ENCODE measurements around the gene ALX4.

ALX4 gene

GRCh38 chr11:44244639-44245310 is 65.2 kb downstream of the ALX4 start:
- DNase-seq (ENCODE audit: low read depth, low spot score), result no peak

DNA sequence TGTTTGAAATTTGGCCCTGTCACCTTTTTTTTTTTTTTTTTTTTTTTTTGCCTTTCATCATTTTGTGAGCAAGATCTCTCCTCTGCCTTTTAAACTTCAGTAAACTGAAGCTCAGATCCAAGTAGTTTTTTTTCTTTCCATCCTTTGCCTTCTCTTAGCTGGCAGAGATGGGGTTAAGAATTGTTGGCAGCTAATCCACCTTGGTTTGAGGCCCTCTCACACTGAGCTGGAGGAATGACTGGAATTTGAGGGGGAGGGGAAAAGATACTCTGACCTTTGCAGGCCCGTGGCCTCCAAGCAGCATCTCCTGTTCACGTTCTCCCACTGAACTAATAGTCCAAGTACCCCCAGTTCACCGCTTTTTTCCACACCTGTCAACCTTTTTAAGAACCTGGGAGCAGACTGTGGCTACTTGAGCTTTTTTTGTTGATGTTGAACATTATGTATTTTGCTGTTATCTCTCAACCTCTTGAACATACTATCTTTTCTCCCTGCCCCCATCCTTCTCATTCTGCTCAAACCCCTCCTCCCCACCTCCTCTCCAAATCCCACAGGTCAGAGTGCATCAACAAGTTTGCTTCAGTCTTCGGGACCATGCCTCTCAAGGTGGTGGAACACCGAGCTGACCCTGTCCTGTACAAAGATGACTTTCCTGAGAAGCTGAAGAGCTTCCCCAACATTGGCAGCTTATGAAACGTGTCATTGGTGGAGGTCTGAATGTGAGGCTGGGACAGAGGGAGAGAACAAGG is 66.2 kb downstream of the ALX4 start:
- no peak for DNase-seq (ENCODE audit: low read depth, low spot score)

DNA sequence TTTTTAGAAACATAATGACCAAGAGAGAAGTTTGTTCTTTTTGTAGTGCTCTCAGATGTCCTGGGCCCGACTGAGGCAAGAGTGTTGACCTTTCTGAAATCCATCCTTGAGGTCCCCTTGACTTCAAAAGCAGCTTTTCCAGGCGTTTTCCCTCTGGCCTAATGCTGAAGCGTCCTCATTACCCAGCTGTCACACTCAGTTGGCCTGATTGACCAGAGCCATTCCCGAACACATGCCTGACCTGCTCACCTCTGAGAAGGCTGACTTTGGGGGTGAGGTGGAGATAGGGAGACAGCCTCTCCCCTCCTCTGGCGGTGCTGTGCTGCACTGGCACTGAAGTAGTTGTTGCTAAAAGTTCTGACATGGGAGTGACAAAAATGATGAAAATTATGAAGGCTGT is 66.9 kb downstream of the ALX4 start:
- no peak for DNase-seq (ENCODE audit: low read depth, low spot score)

DNA sequence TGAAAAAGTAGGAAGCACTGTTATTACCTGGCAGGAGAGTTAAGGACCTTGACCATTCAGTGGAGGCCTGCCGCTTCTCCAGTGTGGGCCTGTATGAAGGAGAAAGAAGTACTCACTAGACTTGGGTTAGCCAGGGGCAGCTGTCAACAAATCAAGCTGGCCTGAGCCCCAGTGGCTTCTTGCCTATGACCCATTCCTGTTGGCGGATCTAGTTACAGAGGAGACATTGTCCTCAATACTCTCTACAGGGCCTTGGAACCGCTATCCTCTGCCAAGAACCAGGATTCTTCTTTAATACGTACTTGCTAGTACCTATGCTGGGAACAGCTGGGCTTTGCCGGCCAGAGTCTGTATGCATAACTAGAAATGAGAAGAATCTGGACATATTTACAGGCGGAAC is 68.1 kb downstream of the ALX4 start:
- no peak for DNase-seq (ENCODE audit: low read depth, low spot score)

DNA sequence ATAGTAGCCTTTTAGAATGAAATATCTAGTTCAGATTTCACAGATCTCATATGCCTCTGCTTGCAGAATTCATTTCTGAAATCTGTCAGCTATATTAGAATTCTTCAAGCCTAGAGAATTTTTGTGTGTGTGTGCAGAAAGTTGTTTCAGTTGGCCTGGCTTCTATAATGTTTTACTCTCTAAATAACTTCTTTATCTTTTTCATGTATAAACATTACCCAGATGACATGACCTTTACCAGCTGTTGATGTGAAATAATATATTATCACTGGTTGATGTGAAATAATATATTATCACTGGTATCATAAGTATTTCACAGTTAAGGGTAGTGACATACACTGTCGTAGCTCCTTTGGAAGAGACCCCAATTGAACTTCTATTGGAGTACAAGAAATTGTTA is 72.8 kb downstream of the ALX4 start:
- no peak for DNase-seq (ENCODE audit: low read depth, low spot score)

- no peak for DNase-seq (ENCODE audit: low read depth, low spot score)
These were observed 73.6 kb downstream of the ALX4 start for GRCh38 chr11:44236296-44236695.

- DNase-seq (ENCODE audit: low read depth, low spot score), result no peak
These were observed 74.2 kb downstream of the ALX4 start for GRCh38 chr11:44235765-44236201.

DNA sequence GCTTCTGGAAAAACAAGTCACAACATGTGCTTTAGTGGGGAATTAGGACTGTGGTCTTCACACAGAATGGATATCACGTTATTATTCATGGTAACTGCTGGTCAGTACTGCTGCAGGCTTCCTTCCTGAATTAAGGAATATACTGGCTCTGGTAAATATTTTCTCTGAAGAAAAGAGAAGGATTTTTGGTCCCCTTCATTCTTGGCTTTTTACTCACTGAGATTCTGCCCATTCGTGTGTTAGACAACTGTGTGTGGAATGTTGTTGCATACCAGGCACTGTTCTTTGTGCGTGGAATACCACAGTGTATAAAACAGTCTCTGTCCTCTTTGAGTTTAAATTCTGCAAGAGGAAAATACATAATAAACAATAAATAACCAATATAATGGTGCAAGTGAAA is 80.3 kb downstream of the ALX4 start:
- no peak for DNase-seq (ENCODE audit: low read depth, low spot score)

GRCh38 chr11:44229098-44229497 is 80.8 kb downstream of the ALX4 start:
- DNase-seq (ENCODE audit: low read depth, low spot score), result no peak

DNA sequence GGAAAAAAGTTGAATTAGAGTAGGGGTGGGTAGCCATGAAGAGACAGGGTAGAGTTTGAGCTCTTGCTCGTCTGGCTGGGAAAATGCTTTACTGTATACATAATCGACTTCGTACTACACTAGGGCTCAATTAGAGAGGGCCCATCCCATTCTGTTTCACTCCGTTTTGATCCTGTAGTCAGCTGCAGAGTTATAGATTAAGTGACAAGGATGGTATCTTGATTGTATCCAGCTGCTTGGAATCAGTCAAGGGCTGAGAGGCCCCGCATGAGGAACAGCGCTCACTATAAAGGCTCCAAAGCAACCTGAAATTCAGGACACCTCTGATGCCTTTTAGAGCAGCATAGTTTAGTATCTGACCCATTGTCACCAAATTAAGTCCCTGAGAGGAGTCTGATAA is 81.6 kb downstream of the ALX4 start:
- no peak for DNase-seq (ENCODE audit: low read depth, low spot score)

DNA sequence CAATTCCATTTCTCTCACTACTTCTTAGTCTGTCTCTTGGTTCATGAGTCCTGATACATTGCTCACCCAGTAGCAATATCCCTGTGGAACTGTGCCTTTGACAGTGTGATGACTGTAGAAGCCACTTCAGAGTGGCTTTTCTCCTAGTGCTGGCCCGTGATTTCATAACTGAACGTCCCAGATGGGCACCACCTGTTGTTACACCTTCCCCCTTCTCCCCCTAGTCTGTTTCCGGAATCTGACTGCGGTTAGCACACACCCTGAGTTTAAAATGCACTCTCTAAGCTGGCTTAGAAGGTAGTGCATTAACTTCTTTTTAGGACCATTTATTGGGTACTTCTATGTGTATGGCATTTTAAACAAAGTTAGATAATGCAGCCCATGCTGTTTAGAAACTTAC is 83.0 kb downstream of the ALX4 start:
- DNase-seq (ENCODE audit: low read depth, low spot score), result no peak

DNA sequence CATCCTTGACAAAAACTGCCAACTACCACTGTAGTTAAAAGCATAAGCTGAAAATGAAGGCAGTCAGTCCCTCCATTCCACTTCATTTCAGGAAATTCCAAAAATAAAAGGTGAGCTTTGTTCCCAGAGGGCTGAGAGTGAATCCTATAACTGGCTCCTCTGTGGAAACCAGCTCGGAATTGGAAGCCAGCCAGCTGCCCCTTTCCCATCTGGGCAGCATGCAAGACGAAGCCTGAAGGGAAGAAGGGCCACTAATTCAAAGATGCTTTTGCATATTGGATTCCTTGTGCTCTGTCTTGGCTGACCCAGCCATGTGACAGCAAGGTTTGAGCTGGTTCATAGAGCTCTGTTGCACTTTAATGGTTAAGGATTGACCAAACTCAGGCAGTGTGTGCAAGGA is 83.4 kb downstream of the ALX4 start:
- no peak for DNase-seq (ENCODE audit: low read depth, low spot score)

- no peak for DNase-seq (ENCODE audit: low read depth, low spot score)
These were observed 85.0 kb downstream of the ALX4 start for GRCh38 chr11:44224867-44225501.

DNA sequence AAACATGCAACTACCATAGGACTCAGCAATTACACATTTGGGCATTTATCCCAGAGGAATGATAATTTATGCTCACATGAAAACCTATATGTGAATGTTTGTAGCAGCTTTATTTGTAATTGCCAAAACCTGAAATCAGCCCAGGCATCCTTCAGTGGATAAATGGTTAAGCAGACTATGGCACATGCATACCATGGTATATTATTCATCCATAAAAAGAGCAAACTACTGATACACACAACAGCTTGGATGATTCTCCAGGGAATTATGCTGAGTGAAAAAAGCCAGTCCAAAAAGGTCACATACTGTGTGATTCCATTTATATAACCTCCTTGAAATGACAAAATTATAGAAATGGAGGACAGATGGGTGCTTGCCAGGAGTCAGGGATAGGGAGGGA is 86.7 kb downstream of the ALX4 start:
- no peak for DNase-seq (ENCODE audit: low read depth, low spot score)

DNA sequence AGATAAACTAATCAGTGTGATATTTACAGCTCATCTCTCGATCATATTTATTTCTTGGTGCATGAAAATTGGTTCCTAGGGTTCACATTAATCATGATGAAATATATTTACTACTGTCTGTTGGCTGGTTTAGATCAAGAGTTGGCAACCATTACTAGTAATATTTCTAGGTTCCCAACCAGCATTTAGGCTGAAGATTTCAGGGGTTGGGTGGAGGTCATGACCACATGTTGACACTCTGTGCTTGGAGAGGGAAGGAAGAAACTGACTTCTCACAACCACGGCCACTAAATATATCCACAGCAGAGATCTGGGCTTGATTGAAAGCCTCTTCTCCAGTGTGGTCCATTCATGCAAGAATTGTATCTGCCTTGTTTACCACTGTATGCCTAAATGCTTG is 87.9 kb downstream of the ALX4 start:
- no peak for DNase-seq (ENCODE audit: low read depth, low spot score)

- no peak for DNase-seq (ENCODE audit: low read depth, low spot score)
These were observed 88.5 kb downstream of the ALX4 start for GRCh38 chr11:44221456-44221855.

- no peak for DNase-seq (ENCODE audit: low read depth, low spot score)
These were observed 89.8 kb downstream of the ALX4 start for GRCh38 chr11:44219830-44220796.

- DNase-seq (ENCODE audit: low read depth, low spot score), result no peak
These were observed 92.5 kb downstream of the ALX4 start for GRCh38 chr11:44217432-44217831.

DNA sequence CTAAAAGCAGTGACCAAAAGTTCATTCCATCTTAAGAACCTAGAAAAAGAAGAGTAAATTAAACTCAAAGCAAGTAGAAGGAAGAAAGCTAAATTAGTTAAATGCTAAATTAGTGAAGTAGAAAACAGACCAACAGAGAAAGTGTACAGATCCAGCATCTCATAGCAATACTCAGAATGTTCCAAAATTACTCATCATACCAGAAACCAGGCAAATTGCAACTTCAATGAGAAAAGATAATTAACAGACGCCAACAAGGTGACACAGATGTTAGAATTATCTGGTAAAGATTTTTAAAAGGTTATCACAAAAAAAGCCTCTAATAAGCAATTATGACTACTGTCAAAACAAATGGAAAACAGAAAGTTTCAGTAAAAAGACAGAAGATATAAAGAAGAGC is 96.8 kb downstream of the ALX4 start:
- no peak for DNase-seq (ENCODE audit: low read depth, low spot score)

GRCh38 chr11:44212128-44212527 is 97.8 kb downstream of the ALX4 start:
- DNase-seq (ENCODE audit: low read depth, low spot score), result no peak

Measured in activated CD4-positive, CD25-positive, alpha-beta regulatory T cell treated with anti-CD3 and anti-CD28 coated beads, Interleukin-2, amount 50 U/mL, for 16 hours (primary cell).